Activated CD4-positive, CD25-positive, alpha-beta regulatory T cell treated with anti-CD3 and anti-CD28 coated beads, Interleukin-2, amount 50 U/mL, for 72 hours (primary cell): ENCODE results near the gene ANKRD28.
"Not testable (repeated sequence)": the region's sequence is repeated elsewhere in the genome, so short reads cannot be mapped to it uniquely, and the experiment has no call there.

Experiments used
- DNase-seq: peaks from one replicate; pipeline ENCODE4 v3.0.0; 2021

ANKRD28 gene

GRCh38 chr3:15801298-15801697, 3.5 kb upstream of the ANKRD28 start:
- DNase-seq, result no peak

DNA sequence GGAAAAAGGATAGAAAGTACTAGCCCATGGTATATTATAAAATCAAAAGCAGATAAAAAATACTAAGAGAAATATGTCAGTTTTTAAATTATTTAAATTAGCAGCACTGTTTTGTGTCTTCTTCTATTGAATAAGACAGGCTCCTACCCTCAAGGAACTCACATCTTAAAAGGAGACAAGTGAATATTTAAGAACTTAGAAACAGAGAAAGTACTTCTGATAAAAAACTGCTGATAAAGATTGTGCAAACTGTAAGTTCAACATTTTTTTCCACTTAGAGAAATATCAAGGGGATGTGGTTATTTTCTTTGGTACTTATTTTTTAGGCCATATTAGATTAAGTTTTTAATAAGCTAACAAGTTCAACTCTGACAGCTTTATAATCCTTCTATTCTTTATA, 3.0 kb upstream of the ANKRD28 start:
- DNase-seq, result no peak

DNA sequence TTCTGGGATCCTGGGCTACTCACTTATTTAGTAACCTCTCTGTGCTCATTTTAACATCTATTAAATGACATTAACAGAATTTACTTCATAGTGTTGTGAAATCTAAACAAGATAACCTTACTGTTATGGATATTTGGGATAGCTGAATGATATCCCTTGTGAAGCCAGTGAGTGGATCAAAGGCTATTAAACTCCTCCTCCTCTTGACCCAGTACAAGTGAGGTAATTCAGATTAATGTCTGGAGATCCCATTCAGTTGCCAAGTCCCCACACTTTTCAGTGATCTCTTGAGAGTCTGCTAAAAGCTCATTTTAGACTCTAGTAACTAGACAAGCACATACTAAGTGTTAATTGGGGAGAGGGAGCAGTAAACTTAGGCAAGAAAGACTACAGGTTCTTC, 2.5 kb upstream of the ANKRD28 start:
- DNase-seq, result no peak

GRCh38 chr3:15798533-15799245, 910 bp upstream of the ANKRD28 start:
- no peak for DNase-seq

- DNase-seq, result no peak
Measured at GRCh38 chr3:15796771-15797641, 773 bp downstream of the ANKRD28 start.

GRCh38 chr3:15796331-15796730, 1.4 kb downstream of the ANKRD28 start:
- DNase-seq, result no peak

- DNase-seq, result no peak
Measured at GRCh38 chr3:15795651-15796308, 2.0 kb downstream of the ANKRD28 start.

DNA sequence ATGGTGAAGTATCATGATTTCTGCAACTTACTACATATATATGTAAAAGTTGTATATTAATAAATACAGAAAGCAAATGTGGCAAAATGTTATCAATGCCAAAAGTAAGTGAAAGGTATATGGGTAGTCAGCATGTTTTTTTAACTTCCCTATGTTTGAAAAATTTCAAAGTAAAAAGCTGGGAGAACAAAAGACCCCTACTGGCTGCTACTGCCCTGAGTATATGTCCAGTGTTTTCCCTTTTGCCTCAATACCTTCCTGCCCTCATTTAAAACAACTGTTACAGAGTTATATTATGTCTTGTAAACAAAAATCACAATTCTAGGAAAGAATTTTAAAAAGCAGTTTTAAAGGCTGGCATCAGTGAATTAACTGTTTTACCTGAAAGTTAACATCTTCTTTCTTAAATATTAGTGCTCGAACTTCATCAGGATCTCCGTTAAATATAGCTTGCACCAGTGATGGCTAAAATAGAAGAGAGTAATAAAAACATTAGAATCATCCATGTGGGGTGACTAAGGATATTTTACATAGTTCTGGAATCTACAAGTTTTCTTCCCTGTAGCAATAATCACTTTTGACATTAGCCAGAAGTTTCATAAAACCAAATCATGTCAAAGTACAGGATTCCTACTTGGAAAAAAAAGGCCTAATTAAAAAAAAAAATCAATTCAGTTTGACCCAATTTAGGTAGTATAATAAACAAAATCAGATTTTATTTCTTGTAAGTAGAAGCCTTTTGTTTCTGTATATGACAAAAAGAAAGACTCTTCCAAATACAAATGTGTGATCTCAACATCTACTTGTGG, 2.7 kb downstream of the ANKRD28 start:
- no peak for DNase-seq

GRCh38 chr3:15794303-15794771, 3.4 kb downstream of the ANKRD28 start:
- no peak for DNase-seq

DNA sequence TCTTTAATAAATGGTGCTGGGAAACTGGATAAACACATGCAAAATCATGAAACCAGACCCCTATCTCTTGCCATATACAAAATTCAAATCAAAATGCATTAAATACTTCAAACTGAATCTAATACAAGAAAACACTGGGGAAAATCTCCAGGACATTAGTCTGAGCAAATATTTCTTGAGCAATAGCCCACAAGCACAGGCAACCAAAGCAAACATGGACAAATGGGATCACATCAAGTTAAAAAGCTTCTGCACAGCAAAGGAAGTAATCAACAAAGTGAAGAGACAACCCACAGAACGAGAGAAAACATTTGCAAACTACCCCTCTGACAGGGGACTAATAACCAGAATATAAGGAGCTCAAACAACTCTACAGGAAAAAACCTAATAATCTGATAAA, 6.3 kb downstream of the ANKRD28 start:
- no peak for DNase-seq

GRCh38 chr3:15787941-15788340, 9.8 kb downstream of the ANKRD28 start:
- no peak for DNase-seq

GRCh38 chr3:15787526-15787925, 10.3 kb downstream of the ANKRD28 start:
- DNase-seq, result no peak

- DNase-seq, result no peak
Measured at GRCh38 chr3:15783361-15783969, 14.3 kb downstream of the ANKRD28 start.

DNA sequence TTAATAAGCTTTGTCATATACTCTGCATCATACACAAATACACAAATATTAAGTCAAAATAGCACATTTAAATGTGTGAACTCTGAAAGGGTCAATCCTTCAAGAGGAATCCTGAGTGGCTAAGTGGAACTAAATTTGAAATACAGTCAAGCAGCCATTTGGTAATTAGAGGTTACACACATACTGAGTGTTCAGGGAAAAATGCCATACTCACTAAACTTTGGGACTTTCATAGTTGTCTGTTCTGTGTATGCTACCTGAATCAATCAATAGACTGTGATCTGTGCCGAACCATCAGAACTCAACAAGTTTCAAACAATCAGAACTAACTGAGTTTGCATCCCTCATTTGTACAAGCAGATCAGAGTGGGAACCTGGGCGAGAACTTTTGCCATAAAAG, 15.3 kb downstream of the ANKRD28 start:
- DNase-seq, result no peak

DNA sequence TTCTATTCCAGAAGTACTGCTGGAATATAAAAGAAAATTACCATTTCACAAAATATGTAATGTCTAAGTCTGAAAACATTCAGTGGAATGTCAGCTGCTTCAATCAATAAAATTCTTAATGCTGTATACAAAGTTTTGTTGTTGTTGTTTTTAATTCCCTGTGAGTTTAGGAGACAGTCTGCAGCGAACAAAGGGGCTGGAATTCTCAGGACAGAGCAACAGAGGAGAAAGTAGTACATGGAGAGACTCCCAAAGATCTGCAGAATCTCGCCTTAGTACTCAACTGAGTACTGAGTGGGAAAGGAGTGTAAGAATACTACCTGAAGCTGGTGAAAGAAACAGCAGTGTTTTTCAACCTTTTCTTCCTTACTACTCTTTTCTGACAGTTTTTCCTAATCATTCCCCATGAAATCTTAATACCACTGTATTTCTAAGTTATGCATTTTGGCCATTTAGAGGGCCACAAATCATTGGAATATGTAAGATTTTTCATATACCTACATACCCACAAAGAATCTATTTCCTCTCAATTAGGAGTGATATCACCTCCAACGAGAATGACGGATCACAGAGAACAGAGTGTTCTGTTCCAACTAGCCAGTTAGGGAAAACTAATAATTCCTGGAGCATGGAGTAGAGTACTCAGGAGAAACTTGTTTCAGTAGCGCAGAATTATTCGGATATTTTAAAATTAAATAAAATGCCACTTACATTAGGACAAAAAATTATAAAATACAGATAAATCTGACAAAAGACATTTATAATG, 16.0 kb downstream of the ANKRD28 start:
- DNase-seq, result no peak

GRCh38 chr3:15781131-15781530, 16.6 kb downstream of the ANKRD28 start:
- no peak for DNase-seq

- DNase-seq, result no peak
Measured at GRCh38 chr3:15779111-15779510, 18.7 kb downstream of the ANKRD28 start.

DNA sequence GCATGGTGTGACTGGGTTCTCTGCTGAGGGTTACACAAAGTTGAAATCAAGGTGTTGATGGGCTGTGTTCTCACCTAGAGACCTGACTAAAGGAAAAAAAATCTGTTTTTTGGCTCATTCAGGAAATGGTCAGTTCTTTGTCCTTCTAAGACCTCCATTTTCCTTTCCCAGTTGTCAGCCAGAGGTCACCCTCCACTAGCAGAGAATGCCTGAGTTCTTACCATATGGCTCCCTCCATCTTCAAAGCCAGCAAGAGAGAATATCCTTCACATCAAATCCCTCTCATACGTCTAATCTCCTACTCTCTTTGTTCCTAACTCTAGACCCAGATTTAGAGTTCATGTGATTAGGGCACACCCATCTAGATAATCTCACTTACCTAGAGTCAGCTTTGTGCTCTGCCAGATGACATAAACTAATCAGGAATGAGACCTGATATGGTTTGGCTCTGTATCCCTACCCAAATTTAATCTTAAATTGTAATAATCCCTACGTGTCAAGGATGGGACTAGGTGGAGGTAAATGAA, 19.4 kb downstream of the ANKRD28 start:
- DNase-seq, result no peak

- not testable (repeated sequence) for DNase-seq
Measured at GRCh38 chr3:15774931-15775560, 22.7 kb downstream of the ANKRD28 start.

DNA sequence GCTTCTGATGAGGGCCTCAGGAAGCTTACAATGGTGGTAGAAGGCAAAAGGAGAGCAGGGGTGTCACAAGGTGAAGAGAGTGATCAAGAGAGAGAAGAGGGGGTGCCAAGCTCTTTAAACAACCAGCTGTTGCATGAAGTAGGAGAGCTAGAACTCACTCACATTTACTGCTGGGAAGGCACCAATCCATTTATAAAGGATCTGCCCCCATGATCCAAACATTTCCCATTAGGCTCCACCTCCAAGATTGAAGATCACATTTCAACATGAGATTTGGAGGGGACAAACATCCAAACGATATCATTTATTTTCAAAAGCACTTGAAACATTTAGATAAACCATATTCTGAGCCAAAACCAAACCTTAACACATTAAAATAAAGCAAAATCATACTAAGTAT, 26.3 kb downstream of the ANKRD28 start:
- no peak for DNase-seq
